ENCODE results near the gene ZBTB24.

The ZBTB24 gene

GRCh38 chr6:109461733-109462526, 21.1 kb downstream of the ZBTB24 start:
- no peak for TF ChIP-seq REST (IDR thresholded peaks at IDR 0.05; ENCODE audit: low read depth)
- TF ChIP-seq USF1 (IDR thresholded peaks at IDR 0.05), result no peak
- no peak for TF ChIP-seq TEAD4 (IDR thresholded peaks at IDR 0.05)
- TF ChIP-seq ZBTB7A (IDR thresholded peaks at IDR 0.05; ENCODE audit: low read depth), result no peak
- TF ChIP-seq EGR1 (IDR thresholded peaks at IDR 0.05), result no peak
- no peak for TF ChIP-seq TAF1 (IDR thresholded peaks at IDR 0.05; ENCODE audit: low read depth)
- TF ChIP-seq CEBPB (IDR thresholded peaks at IDR 0.05), result no peak
- no peak for TF ChIP-seq YY1 (IDR thresholded peaks at IDR 0.05; ENCODE audit: low read depth)
- TF ChIP-seq FOXM1 (IDR thresholded peaks at IDR 0.05; ENCODE audit: borderline replicate concordance, low read depth), result no peak
- no peak for TF ChIP-seq CREB1 (IDR thresholded peaks at IDR 0.05; ENCODE audit: low read depth)
- no peak for TF ChIP-seq EP300 (IDR thresholded peaks at IDR 0.05; ENCODE audit: borderline replicate concordance)
- no peak for TF ChIP-seq RAD21 (IDR thresholded peaks at IDR 0.05; ENCODE audit: low read depth)
- no peak for TF ChIP-seq TCF12 (IDR thresholded peaks at IDR 0.05; ENCODE audit: low read depth)
- TF ChIP-seq NFIC (IDR thresholded peaks at IDR 0.05), result no peak

- TF ChIP-seq EP300 (IDR thresholded peaks at IDR 0.05; ENCODE audit: borderline replicate concordance) (no peak), EGR1 (IDR thresholded peaks at IDR 0.05) (no peak), TAF1 (IDR thresholded peaks at IDR 0.05; ENCODE audit: low read depth) (no peak), ZBTB7A (IDR thresholded peaks at IDR 0.05; ENCODE audit: low read depth) (no peak), TEAD4 (IDR thresholded peaks at IDR 0.05) (no peak), TCF12 (IDR thresholded peaks at IDR 0.05; ENCODE audit: low read depth) (no peak), REST (IDR thresholded peaks at IDR 0.05; ENCODE audit: low read depth) (no peak), NFIC (IDR thresholded peaks at IDR 0.05) (no peak), USF1 (IDR thresholded peaks at IDR 0.05) (no peak), MAX (IDR thresholded peaks at IDR 0.05) (no peak), YY1 (IDR thresholded peaks at IDR 0.05; ENCODE audit: low read depth) (no peak), RAD21 (IDR thresholded peaks at IDR 0.05; ENCODE audit: low read depth) (no peak), FOXM1 (IDR thresholded peaks at IDR 0.05; ENCODE audit: borderline replicate concordance, low read depth) (no peak), CEBPB (IDR thresholded peaks at IDR 0.05) (no peak), CREB1 (IDR thresholded peaks at IDR 0.05; ENCODE audit: low read depth) (no peak)
Measured at GRCh38 chr6:109460161-109460829, 22.7 kb downstream of the ZBTB24 start.

GRCh38 chr6:109458774-109459531, 24.1 kb downstream of the ZBTB24 start:
- no peak for TF ChIP-seq RAD21 (IDR thresholded peaks at IDR 0.05; ENCODE audit: low read depth)

GRCh38 chr6:109457562-109457996, 25.4 kb downstream of the ZBTB24 start:
- TF ChIP-seq MAX (IDR thresholded peaks at IDR 0.05) (no peak), EGR1 (IDR thresholded peaks at IDR 0.05) (no peak), REST (IDR thresholded peaks at IDR 0.05; ENCODE audit: low read depth) (no peak), NFIC (IDR thresholded peaks at IDR 0.05) (no peak), FOXM1 (IDR thresholded peaks at IDR 0.05; ENCODE audit: borderline replicate concordance, low read depth) (no peak), CREB1 (IDR thresholded peaks at IDR 0.05; ENCODE audit: low read depth) (no peak), YY1 (IDR thresholded peaks at IDR 0.05; ENCODE audit: low read depth) (no peak), TEAD4 (IDR thresholded peaks at IDR 0.05) (no peak), TAF1 (IDR thresholded peaks at IDR 0.05; ENCODE audit: low read depth) (no peak), CEBPB (IDR thresholded peaks at IDR 0.05) (no peak), RAD21 (IDR thresholded peaks at IDR 0.05; ENCODE audit: low read depth) (no peak), ZBTB7A (IDR thresholded peaks at IDR 0.05; ENCODE audit: low read depth) (no peak), TCF12 (IDR thresholded peaks at IDR 0.05; ENCODE audit: low read depth) (no peak), USF1 (IDR thresholded peaks at IDR 0.05) (no peak), EP300 (IDR thresholded peaks at IDR 0.05; ENCODE audit: borderline replicate concordance) (no peak)
